HG02678 (cell line): ENCODE data around the gene ERCC1.

ENCODE experiments used
- ATAC-seq: cut with Tn5 transposase; IDR thresholded peaks from one replicate; pipeline ENCODE4 v1.9.1; 2021; ENCODE audit warnings: mild to moderate bottlenecking, moderate library complexity; ENCODE audit not compliant: unreplicated experiment

The ERCC1 gene

DNA sequence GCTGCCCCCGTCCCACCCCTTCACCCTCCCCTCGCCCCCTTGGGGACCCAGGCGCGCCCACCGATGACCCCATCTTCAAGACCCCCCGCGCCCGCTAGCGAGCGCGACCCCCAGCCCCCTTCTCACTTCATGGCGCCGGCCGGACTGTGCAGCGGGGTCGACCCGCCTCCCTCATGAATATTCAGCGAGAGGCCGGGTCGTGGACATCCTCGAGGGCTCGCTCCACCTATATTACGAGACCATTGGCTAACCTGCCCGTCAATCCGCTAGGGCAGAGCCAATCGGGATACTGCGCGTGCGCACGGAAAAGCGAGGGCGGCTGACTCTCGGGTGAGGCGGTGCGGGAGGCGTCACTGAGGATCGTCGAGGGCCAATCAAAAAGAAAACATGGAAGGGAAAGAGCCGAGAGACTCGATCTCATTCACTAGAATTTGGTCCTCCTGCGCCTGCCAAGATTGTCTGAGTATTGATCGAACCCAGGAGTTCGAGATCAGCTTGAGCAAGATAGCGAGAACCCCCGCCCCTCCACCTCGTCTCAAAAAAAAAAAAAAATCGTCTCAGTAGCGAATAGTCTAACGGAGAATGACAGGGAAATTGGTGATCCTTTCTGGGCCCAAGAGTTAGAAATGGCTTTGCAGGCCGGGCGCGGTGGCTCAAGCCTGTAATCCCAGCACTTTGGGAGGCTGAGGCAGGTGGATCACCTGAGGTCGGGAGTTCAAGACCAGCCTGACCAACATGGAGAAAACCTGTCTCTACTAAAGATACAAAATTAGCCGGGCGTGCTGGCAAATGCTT, 53.1 kb downstream of the ERCC1 start, which contains the start of gene ERCC2:
ERCC2 (minus strand) TSS at position 164 of the 795 bp plus-strand sequence; CDS start at position 131, 33 bp downstream.
- ATAC-seq = peak; percentile 98

DNA sequence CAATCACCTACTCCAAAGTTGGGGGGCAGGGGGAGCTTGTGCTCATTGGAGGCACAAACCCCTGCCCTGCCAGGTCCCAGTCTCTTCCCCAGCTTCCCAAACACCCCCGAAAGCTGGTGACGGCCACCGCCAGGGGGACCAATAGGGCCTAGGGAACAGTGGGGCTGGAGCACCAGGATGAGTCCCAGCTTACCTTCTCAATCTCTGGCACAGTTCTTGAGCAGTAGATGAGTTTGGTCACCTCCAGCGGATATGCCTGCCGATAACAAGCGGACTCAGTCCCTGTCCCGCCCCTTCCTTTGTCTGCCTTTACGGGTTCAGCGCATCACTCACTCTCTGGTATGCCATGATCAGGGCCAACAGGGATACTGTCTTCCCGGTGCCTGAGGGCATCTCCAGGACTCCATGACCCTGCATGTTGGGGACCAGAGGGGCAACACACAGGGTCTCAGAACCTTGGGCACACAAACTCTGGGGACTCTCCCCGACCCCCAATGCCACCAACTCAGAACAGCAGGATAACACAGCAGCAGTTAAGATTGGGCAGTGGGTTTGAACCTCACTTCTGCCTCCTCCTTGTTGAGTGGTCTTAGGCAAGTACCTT, 54.9 kb downstream of the ERCC1 start:
- no peak for ATAC-seq

DNA sequence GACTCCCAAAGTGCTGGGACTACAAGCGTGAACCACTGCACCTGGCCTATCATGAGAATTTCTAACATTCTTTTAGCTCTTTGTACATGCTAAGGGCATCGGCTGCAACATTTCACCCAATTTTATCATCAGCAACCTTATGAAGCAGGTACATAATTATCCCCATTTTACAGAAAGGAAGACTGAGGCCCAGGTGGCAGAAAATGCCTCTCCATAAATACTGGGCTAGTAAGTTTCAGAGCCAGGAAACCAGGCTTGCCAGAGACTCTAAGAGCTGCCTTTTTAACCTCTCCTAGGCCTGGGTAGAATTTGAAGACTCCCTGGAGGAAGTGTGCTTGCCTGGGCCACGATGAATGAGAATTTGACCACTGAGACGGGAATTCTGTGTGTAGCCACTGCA, 55.6 kb downstream of the ERCC1 start:
- no peak for ATAC-seq

DNA sequence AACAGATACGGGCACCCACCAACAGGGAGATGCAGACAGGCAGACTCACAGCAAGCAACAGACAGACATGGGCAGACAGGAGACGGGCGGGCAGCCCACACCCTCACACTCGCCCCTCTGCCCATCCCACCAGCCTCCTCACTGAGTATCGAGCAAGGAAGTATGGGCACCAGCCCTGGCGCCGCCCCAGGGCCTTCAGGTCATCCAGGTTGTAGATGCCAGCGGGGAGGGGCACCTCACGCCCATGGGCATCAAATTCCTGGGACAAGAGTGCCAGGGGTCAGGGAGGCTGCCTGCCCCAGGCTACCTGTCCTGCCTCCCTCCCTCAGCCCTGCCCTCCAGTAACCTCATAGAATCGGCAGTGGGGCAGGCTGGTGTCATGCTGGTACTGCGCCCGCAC, 59.0 kb downstream of the ERCC1 start:
- no peak for ATAC-seq

DNA sequence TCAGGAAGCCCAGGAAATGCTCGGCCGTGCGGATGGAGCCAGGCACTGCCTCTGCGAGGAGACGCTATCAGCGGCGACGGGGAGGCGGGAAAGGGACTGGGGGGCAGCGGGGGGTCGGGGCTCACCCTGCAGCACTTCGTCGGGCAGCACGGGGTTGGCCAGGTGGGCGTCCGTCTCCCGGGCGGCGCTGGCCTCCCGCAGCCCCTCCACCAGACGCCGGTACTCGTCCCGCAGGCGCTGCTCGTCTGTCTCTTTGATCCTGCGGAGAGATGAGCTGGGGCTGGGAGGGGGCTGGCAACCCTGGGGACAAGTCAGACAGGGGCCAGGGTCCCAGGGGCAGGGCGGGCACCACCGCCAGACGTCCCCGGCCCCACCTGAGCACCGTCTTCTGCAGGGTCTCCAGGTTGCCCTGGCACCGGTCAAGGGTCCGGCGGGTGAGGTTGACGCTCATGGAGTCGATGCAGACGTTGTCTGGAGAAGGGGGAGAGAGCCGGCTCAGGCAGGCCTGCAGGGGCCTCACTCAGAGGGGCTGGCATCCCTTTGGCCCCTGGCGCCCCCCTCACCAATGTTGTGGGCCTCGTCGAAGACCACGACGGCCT, 59.8 kb downstream of the ERCC1 start:
- no peak for ATAC-seq

DNA sequence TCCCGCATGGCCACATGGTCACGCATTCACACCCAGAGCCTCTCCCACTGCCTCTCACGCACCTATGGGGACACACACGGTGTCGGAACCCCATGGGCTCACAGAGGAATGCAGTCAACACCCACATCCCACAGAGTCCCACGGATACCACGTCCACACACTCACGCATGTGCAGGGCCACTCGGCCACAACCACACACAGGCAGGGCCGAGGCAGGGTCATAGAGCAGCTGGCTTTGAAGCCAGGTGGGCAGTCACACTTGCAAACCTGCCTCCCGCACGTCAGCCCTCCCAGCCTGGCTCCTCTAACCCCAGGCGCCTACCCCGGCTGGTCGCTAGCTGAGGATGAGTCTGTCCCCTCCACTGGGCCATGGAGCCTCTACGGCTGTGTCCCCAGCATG, 61.4 kb downstream of the ERCC1 start:
- ATAC-seq = no peak

DNA sequence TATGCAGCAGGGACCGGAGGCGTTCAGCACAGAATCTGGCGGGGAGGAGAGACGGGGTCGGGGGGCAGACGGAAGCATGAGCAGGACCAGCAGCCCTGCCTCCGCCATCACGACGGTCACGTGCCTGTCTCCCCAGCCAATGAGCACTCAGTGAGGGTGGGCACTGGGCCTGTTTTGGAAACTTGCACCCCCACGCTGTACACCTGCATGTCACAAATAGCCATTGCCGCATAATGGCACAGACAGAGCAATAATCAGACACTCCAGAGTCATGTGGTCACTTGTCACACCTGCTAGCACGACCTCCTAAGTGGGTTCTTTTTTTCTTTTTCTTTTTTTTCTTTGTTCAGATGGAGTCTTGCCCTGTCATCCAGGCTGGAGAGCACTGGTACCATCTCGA, 62.1 kb downstream of the ERCC1 start:
- no peak for ATAC-seq

DNA sequence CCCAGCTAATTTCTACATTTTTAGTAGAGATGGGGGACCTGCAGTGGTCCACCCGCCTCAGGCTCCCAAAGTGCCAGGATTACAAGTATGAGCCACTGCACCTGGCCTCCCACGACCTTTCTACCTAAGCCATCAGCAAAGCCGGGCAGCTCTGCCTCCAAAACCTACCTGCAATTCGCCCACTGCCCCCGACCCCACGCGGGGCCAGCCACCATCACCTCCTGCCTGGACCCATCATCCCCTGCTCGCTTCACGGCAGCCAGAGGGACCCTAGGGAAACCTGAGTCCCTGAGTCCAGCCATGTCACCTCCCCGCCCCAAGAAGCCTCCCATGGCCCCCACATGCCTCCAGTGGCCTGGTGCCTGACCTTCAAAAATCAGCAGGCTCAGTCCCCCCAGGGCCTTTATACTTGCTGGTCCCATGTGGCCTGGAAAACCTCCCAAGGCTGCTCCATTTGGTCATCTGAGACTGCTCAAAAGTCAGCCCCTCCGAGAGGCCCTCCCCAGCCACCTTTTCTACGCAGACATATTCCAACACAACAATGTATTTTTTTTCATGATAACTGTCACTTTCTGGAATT, 65.4 kb downstream of the ERCC1 start:
- no peak for ATAC-seq

DNA sequence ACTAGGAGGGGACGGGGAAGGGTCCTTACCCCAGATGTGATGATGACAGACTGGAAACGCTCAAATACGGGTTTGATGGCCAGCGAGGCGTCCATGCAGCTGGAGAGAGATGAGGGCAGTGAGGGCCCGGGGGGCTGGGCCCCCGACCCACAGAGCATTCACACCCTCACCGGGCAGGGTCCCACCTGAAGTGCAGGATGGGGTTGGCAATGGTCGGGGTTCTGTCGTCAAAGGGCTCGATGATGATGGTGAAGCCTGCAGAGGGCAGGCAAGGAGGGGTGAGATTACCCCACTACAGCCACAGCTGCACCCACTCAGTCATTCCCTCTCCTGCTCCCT, 66.3 kb downstream of the ERCC1 start:
- ATAC-seq = no peak
